MM.1S (cell line): ENCODE measurements around the gene RNFT2.

Source experiments
- CTCF ChIP-seq: fragments of 300-600 bp; sonication (generic); IDR thresholded peaks from 2 replicates; pipeline ENCODE4 v1.5.1; 2016; ENCODE audit warnings: antibody characterized with exemption, low read length, mixed read lengths
- EZH2 ChIP-seq: fragments of 300-600 bp; sonication (generic); optimal IDR thresholded peaks from 2 replicates; pipeline ENCODE3; 2017; ENCODE audit warnings: low read depth, mild to moderate bottlenecking, antibody characterized with exemption, low read length, mixed read lengths

DNA sequence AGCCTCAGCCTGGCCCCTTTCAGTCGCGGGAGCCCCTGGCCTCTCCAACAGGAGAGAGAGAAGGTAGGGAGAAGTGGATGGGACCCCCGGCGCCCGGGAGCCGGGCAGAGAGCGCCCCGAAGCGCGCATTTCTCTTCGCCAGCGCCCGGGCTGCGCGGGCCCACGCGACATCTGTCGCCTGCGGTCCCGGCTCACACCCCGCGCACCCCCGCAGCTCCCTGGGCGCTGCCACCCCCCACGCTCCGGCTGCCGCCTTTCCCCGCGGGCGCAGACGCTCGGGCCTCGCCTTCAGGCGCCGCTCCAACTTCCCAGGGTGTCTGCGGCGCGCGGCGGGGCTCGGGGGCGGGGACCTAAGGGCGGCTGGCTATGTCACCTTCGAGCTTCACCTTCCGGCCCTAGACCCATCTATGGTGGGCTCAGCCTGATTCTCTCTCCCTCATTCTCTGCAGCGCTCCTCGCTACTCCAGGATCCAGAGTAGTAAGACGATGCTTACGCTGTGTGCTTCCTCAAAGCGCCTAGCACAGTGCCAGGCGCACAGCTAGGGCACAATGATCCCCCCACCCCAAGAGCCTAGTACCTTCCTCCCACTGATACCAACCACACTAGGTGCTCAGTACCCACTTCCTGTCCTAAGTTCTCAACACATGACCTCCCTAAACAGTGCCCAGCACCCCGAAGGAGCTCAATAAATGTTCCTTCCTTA lies 141.5 kb downstream of the RNFT2 start:
- TF ChIP-seq CTCF (no peak), EZH2 (no peak)
